Endodermal cell (in vitro differentiated cells): ENCODE measurements around the gene STMN3. TPM values are rescaled to one million over a fixed set of nuclear protein-coding genes. Genes with fewer than 3 reads are reported as not detected.
"Not testable (repeated sequence)": the region's sequence is repeated elsewhere in the genome, so short reads cannot be mapped to it uniquely, and the experiment has no call there.

ENCODE experiments used
- DNase-seq: peaks from one replicate; pipeline ENCODE4 v3.0.0-alpha.2; 2017
- H3K27ac ChIP-seq: 2 replicates; pipeline ENCODE4 v1.5.1; 2013; ENCODE audit warnings: mild to moderate bottlenecking, low read depth, low read length, moderate library complexity
- H3K27me3 ChIP-seq: 2 replicates; pipeline ENCODE4 v1.6.1; 2013; ENCODE audit warnings: mild to moderate bottlenecking, low read length, moderate library complexity; ENCODE audit not compliant: insufficient read depth, control insufficient read depth, poor library complexity, severe bottlenecking
- H3K36me3 ChIP-seq: 2 replicates; pipeline ENCODE4 v1.7.0; 2013; ENCODE audit warnings: mild to moderate bottlenecking, low read length, moderate library complexity; ENCODE audit not compliant: control insufficient read depth, insufficient read depth
- H3K4me1 ChIP-seq: one replicate; pipeline ENCODE4 v1.7.0; 2013; ENCODE audit warnings: low read length; ENCODE audit not compliant: control insufficient read depth, insufficient read depth
- H3K4me3 ChIP-seq: 2 replicates; pipeline ENCODE4 v1.5.1; 2013; ENCODE audit warnings: mild to moderate bottlenecking, low read length, moderate library complexity
- H3K9ac ChIP-seq: 2 replicates; pipeline ENCODE4 v1.6.1; 2013; ENCODE audit warnings: mild to moderate bottlenecking, low read length, moderate library complexity; ENCODE audit not compliant: poor library complexity, severe bottlenecking; ENCODE audit errors: extremely low read depth
- H3K9me3 ChIP-seq: 2 replicates; pipeline ENCODE4 v1.6.1; 2013; ENCODE audit warnings: mild to moderate bottlenecking, low read length, moderate library complexity; ENCODE audit not compliant: control insufficient read depth
- H3K27ac Mint-ChIP-seq: 2 replicates; pipeline ENCODE4 v1.8.0; 2020; ENCODE audit warnings: mixed read lengths
- H3K27me3 Mint-ChIP-seq: 2 replicates; pipeline ENCODE4 v1.8.0; 2021; ENCODE audit warnings: mild to moderate bottlenecking, mixed read lengths; ENCODE audit not compliant: insufficient read depth
- H3K36me3 Mint-ChIP-seq: 2 replicates; pipeline ENCODE4 v1.8.0; 2020; ENCODE audit warnings: low read depth, mixed read lengths
- H3K4me1 Mint-ChIP-seq: 2 replicates; pipeline ENCODE4 v1.8.0; 2020; ENCODE audit warnings: mixed read lengths
- H3K4me3 Mint-ChIP-seq: 2 replicates; pipeline ENCODE4 v1.8.0; 2020; ENCODE audit warnings: mild to moderate bottlenecking, moderate library complexity, mixed read lengths
- H3K9me3 Mint-ChIP-seq: 2 replicates; pipeline ENCODE4 v1.8.0; 2020; ENCODE audit warnings: mild to moderate bottlenecking, mixed read lengths
- CTCF ChIP-seq: fragments of 200-600 bp; sonication (generic); conservative IDR thresholded peaks from 2 replicates; pipeline ENCODE4 v1.5.0; 2021; ENCODE audit warnings: antibody characterized with exemption, mild to moderate bottlenecking
- WGBS, 2 experiments: methylation state at CpG; one replicate each; pipeline versions ENCODE4 v1.1.5 to v1.1.7; 2013; ENCODE audit warnings: missing lambda C conversion rate in 2 of 2, mixed read lengths in 1 of 2; ENCODE audit not compliant: insufficient coverage in 1 of 2, insufficient read length in 1 of 2; 5-methylcytosine and 5-hydroxymethylcytosine counted together
- total RNA-seq, 2 donors: library from RNA; stranded (reverse); fragmentation: NEBNext Ultra II Directional in 1 of 2; extraction: Animal tissue kit (Norgen Biotek cat#: 25700) in 1 of 2; gene quantifications; 2 replicates in 1 of 2; 3 replicates in 1 of 2; pipeline ENCODE4 v1.2.1, GENCODE V29; 2021

The STMN3 gene
- total RNA-seq, 2 donors from 2014 or later: 6.7 to 18.3 TPM

GRCh38 chr20:63617876-63618265, 35.4 kb downstream of the STMN3 start:
- Mint-ChIP-seq H3K4me3 (no peak overlapping the region), H3K4me1 (peaks cover 6% of the 10 kb centered on the region), H3K36me3 (peaks cover 65% of the 10 kb centered on the region), H3K9me3 (peaks cover 24% of the 10 kb centered on the region), H3K27ac (no peak overlapping the region), H3K27me3 (no peaks in the 10 kb centered on the region)
- peaks cover 14% of the 10 kb centered on the region for H3K9me3 ChIP-seq
- 90 to 92% methylated on average over 7 to 8 of the region's 8 CpGs for WGBS, 2 experiments
- peaks cover 37% of the 10 kb centered on the region for H3K36me3 ChIP-seq
- no peak for TF ChIP-seq CTCF
- no peaks in the 10 kb centered on the region for H3K4me1 ChIP-seq
- H3K4me3 ChIP-seq: no peak overlapping the region
- H3K27ac ChIP-seq: no peak overlapping the region
- DNase-seq: no peak
- no peak overlapping the region for H3K9ac ChIP-seq
- no peaks in the 10 kb centered on the region for H3K27me3 ChIP-seq

GRCh38 chr20:63617092-63617875, 35.9 kb downstream of the STMN3 start:
- Mint-ChIP-seq H3K4me1 (peaks cover 6% of the 10 kb centered on the region), H3K4me3 (no peak overlapping the region), H3K27me3 (no peaks in the 10 kb centered on the region), H3K27ac (no peak overlapping the region), H3K9me3 (peaks cover 24% of the 10 kb centered on the region), H3K36me3 (peaks cover 62% of the 10 kb centered on the region)
- H3K27ac ChIP-seq: no peak overlapping the region
- no peaks in the 10 kb centered on the region for H3K4me1 ChIP-seq
- no peak overlapping the region for H3K4me3 ChIP-seq
- no peak for DNase-seq
- WGBS, 2 experiments: 95 to 96% methylated on average over 29 to 41 of the region's 41 CpGs
- H3K9ac ChIP-seq: no peak overlapping the region
- no peak for TF ChIP-seq CTCF
- peaks cover 37% of the 10 kb centered on the region for H3K36me3 ChIP-seq
- no peaks in the 10 kb centered on the region for H3K27me3 ChIP-seq
- peaks cover 14% of the 10 kb centered on the region for H3K9me3 ChIP-seq

- not testable (repeated sequence) for H3K4me1 ChIP-seq, H3K9ac ChIP-seq, H3K27ac Mint-ChIP-seq, H3K4me1 Mint-ChIP-seq, H3K4me3 ChIP-seq, H3K4me3 Mint-ChIP-seq, DNase-seq, H3K27ac ChIP-seq, H3K27me3 Mint-ChIP-seq, H3K27me3 ChIP-seq
- Mint-ChIP-seq H3K36me3 (peaks cover 56% of the 10 kb centered on the region), H3K9me3 (peaks cover 24% of the 10 kb centered on the region)
- TF ChIP-seq CTCF: peak; percentile 58
- H3K36me3 ChIP-seq: peaks cover 37% of the 10 kb centered on the region
- H3K9me3 ChIP-seq: peaks cover 14% of the 10 kb centered on the region
- 83 to 100% methylated on average over 1 to 10 of the region's 18 CpGs for WGBS, 2 experiments
Observed at GRCh38 chr20:63613863-63614594, 39.2 kb downstream of the STMN3 start.
